K562 (cell line): ENCODE results near the gene RNASE13. TPM values are rescaled to one million over a fixed set of nuclear protein-coding genes. Genes with fewer than 3 reads are reported as not detected.

Experiments
- ASH1L ChIP-seq: fragments of 450-650 bp; IDR thresholded peaks from 2 replicates; pipeline ENCODE4 v1.6.1; 2018; ENCODE audit warnings: borderline replicate concordance, mild to moderate bottlenecking, low read depth; ENCODE audit not compliant: partially characterized antibody
- MXI1 ChIP-seq: IDR thresholded peaks from 2 replicates; pipeline ENCODE4 v1.6.1; 2011; ENCODE audit warnings: low read depth, mild to moderate bottlenecking, improper control_type of control experiment, low read length
- SIN3A ChIP-seq, 2 experiments: fragments of 150-350 bp in 1 of 2; IDR thresholded peaks; 2 replicates each; pipeline ENCODE4 v1.6.1; 2011 to 2016; ENCODE audit warnings: borderline replicate concordance in 2 of 2, low read depth in 2 of 2, low read length in 2 of 2, mild to moderate bottlenecking in 2 of 2, moderate library complexity in 2 of 2; ENCODE audit not compliant: control insufficient read depth in 1 of 2
- ZNF354B ChIP-seq: fragments of 250-450 bp; sonication (Bioruptor Pico); IDR thresholded peaks from 2 replicates; pipeline ENCODE4 v1.4.0; 2020
- polyA plus RNA-seq, 8 experiments: library from polyadenylated mRNA; depleted of rRNA in 4 of 8; stranded (reverse) in 5 of 8; unstranded in 3 of 8; fragments of >200 nt; fragmentation: Nextera tagmentation in 2 of 8; fragmentation: Illumina TruSeq in 1 of 8; extraction: Ambion mirVana in 2 of 8; extraction: Trizol in 1 of 8; gene quantifications; 2 replicates each; pipeline versions ENCODE4 v1.2.1 to v1.2.3, GENCODE V29; 2011 to 2014; ENCODE audit warnings: inconsistent platforms in 1 of 8, missing spikeins in 1 of 8
- total RNA-seq, 7 experiments: library from RNA; depleted of rRNA in 6 of 7; stranded (reverse); fragments of >200 nt in 6 of 7; fragmentation: Illumina TruSeq in 2 of 7; extraction: Trizol in 2 of 7; gene quantifications; 2 replicates each; pipeline versions ENCODE4 v1.2.1 to v1.2.3, GENCODE V29; 2011 to 2021; ENCODE audit warnings: low replicate concordance in 1 of 7
- TF ChIP-seq, protein P1 (sequence below): fragments of 250-450 bp; sonication (Bioruptor Pico); IDR thresholded peaks from 2 replicates; pipeline ENCODE4 v1.5.0; 2022; ENCODE audit warnings: mild to moderate bottlenecking

The RNASE13 gene
- total and polyA plus RNA-seq, 9 of the 15 experiments (the other 6 are each of a cell fraction or from before 2014, with no cell fraction given) = not detected

DNA sequence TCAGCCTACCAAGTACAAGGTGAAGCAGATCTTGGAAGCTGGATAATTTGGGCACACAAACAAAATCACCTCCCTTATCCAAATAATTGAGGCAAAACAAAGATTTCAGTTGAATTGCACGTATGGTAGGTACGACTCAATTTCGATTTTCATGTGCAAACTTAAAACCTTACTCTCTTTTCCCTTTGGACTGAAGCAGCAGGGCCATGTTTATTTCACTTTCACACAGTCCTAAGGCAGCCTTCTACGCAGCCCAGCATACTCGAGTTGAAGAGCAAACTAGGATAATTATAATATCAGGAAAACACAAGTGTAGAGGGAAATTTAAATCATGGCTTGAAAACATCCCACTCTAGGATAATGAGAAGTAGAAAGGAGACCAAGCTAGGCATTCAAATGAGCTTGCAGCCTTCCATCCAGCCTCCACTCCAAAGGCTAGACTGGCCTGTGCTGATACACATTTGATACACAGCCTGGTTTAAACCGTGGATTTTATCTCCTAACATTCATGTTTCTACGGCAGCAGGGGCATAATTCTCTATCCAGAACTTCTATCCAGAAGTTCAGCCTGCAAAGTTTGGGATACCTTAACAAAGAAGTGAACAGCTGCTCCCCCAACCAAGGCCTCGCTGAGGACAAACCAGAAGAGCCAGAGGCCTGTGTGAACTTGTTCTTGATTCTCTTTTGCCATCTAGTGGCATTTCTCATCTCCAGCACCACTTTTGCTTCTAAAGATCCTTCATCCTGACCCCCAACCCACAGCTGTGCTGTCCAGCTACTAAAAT is 5.2 kb upstream of the RNASE13 start (continued):
- TF ChIP-seq, protein P1, sequence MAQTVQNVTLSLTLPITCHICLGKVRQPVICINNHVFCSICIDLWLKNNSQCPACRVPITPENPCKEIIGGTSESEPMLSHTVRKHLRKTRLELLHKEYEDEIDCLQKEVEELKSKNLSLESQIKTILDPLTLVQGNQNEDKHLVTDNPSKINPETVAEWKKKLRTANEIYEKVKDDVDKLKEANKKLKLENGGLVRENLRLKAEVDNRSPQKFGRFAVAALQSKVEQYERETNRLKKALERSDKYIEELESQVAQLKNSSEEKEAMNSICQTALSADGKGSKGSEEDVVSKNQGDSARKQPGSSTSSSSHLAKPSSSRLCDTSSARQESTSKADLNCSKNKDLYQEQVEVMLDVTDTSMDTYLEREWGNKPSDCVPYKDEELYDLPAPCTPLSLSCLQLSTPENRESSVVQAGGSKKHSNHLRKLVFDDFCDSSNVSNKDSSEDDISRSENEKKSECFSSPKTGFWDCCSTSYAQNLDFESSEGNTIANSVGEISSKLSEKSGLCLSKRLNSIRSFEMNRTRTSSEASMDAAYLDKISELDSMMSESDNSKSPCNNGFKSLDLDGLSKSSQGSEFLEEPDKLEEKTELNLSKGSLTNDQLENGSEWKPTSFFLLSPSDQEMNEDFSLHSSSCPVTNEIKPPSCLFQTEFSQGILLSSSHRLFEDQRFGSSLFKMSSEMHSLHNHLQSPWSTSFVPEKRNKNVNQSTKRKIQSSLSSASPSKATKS (CRISPR knock-in tag) = no peak
- TF ChIP-seq MXI1 (no peak), SIN3A (IDR thresholded peaks at IDR 0.05; ENCODE audit: borderline replicate concordance in 2 of 2, control insufficient read depth in 1 of 2, low read depth in 2 of 2, low read length in 2 of 2) (no peak), ASH1L (no peak), ZNF354B (CRISPR knock-in tag) (no peak)
